ENCODE data around the gene ANKS1B.
"Not testable (repeated sequence)": the region's sequence is repeated elsewhere in the genome, so short reads cannot be mapped to it uniquely, and the experiment has no call there.

Gene ANKS1B

GRCh38 chr12:99859126-99859525 lies 125.6 kb downstream of the ANKS1B start:
- no peak for DNase-seq

DNA sequence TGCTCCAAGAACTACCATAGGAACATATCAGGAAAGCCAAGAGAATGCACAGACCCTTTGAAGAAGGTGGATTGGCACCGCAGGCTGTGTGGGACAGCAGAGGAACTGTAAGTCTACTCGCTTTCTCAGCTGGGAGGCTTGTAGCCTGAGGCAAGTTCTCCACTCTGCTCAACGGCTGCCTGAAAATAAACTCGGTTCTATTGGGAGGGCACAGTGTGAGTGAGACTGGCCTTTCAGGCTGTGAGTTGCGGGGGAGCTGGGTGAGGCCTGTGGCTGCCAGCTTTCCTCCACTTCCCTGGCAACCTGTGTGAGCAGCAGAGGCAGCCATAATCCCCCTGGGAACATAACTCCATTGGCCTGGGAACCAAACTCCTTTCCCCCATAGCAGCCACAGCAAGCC lies 132.1 kb downstream of the ANKS1B start:
- no peak for DNase-seq

- no peak for DNase-seq
Measured at GRCh38 chr12:99847936-99848335, 136.8 kb downstream of the ANKS1B start.

DNA sequence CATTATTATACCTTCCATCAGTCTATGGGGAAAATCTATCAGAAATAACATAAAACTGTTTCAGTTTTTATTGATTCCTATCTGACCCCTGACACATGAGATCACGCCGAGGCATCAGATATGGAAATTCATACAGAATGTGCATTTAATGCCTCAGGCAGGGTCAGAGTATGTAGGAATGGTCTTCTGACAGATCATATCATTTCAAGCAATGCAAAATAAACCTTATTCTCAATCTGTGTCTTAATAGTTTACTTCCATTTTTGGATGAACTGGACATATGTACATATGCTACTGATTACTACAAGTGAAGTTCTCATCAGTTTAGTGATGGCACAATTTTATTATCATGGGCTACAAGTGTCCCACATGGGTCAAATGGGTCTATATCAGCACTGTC lies 150.0 kb downstream of the ANKS1B start:
- no peak for DNase-seq

DNA sequence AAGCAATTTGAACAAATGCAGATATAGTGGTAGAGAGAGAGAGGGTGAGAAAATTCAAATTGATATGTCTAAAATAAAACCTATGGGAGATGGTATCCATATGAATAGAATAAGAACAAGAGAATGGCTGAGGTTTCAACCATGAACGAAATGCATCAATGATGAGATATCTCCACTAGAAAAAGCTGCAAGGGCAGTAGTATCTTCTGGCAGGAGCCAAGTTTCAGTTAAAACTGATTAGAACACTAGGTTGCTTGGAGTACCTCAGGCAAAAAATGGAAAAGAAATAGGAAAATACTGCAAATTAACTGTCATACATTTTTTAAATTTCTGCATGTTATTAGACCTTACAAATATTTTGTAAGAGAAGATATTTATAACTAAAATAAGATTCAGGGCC lies 151.3 kb downstream of the ANKS1B start:
- DNase-seq = no peak

GRCh38 chr12:99824900-99825542 lies 159.7 kb downstream of the ANKS1B start:
- DNase-seq = no peak

DNA sequence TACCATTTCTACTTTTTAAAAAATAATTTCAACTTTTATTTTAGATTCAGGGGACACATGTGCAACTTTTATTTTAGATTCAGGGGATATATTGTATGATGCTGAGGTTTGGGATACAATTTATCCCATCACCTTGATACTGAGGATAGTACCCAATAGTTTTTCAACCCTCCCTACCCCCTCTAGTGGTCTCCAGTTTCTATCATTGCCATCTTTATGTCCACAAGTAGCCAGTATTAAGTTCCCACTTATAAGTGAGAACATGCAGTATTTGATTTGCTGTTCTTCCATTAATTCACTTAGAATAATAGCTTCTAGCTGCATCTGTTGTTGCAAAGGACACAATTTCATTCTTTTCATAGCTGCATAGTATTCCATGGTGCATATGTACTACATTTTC lies 162.5 kb downstream of the ANKS1B start:
- DNase-seq = no peak

DNA sequence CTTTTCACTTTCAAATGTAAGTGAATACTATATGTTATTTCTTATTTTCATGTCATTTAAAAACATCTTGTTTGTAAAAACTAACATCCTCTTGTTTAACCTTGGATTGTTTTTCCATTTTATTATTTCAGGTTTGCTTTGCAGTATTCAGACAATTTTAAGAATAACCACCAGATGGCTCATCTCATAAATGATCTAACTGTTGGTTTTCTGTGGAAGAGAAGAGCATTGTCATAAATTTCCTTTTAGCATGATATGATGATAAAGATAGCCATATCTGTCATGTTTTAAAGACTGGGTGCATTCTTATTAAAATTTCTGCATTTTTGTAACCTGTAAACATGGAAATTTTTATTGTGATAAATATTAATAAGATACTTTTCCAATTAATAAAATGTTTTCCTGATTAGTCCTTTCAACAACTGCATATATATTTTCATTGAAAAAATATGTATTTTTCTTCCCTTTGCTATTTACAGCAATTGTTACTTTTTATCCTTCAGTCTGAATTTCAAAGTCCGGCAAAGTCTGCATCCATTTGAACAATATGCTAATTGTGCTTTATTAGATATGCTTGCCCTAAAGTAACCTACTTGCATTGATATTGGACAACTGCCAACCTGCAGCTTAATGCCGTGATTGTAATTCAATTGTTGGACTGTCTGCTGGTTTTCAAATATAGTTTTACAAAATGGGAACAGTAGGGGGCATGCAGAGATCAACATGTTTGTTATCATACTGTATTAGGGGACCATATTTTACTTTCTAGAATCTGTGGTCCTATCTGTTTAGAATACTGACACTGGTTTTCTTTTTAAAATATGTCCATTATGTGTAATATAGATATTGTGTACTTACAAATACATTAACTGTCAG lies 173.8 kb downstream of the ANKS1B start:
- no peak for DNase-seq

- DNase-seq = no peak
Measured at GRCh38 chr12:99809909-99810308, 174.8 kb downstream of the ANKS1B start.

GRCh38 chr12:99806304-99806703 lies 178.4 kb downstream of the ANKS1B start:
- DNase-seq = no peak

DNA sequence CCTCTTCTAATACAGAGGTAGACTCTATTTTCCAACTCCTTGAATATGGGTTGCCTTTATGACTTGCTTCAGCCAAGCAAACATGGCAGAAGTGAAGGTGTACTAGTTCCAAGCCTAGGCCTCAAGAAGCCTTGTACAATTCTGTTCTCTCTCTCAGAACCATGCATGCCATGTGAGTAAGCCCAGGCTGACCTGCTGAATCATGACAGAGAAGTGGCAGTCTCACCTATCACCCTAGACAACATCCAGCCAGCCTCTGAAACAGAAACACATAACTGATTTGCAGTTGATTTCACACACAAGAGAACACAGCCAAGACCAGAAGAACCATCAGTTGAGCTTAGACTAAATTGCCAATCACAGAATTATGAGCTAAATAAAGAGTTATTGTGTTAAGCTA lies 180.0 kb downstream of the ANKS1B start:
- no peak for DNase-seq

DNA sequence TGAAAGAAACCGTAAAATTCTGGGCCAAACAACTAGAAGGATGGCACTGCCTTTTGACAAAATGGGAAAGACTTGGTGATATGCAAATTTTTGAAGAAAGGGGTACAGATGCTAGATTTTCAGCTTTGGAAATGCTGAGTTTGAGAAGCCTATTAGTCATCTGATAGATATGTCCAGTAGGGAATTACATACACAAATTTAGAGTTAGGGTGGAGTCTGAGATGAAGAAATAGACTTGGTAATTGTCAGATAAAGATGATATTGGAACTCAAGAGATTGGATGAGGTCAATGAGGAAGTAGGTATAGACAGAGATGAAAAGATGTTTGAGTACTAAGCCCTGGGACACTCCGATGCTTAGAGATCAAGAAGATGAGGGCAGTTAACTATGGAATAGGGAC lies 184.1 kb downstream of the ANKS1B start:
- no peak for DNase-seq

GRCh38 chr12:99797931-99798330 lies 186.8 kb downstream of the ANKS1B start:
- DNase-seq = not testable (repeated sequence)

DNA sequence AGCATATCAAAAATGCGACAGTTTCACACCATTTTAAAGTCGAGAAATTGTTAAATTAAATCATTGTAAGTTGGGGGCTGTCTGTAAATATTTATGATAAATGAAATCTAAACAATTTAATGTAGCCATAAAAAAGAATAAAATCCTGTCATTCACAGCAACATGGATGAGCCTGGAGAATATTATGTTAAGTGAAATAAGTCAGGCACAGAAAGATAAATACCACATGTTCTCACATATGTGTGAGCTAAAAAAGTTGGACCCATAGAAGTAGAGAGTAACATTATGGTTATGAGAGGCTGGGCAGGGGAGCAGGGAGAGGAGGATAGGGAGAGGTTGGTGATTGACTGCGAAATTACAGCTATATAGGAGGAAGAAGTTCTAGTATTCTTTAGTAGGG lies 201.3 kb downstream of the ANKS1B start:
- no peak for DNase-seq

DNA sequence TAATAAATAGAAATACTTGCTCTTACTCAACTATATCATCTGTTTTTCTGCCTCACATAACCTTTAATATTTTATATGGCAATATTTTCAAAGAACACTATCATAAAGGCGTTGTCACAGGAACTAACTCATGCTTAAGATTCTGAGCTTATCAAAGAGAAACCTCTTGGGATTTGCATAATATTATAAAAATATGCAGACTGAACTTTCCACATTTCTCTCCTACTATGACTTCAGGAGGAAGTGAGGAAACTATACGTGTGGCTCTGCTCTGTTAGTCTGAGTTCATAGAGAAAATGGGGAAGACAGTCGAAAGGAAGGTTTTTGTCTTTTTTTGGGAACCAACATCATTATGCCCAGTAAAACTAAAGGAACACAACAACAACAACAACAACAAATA lies 212.5 kb downstream of the ANKS1B start:
- no peak for DNase-seq

DNA sequence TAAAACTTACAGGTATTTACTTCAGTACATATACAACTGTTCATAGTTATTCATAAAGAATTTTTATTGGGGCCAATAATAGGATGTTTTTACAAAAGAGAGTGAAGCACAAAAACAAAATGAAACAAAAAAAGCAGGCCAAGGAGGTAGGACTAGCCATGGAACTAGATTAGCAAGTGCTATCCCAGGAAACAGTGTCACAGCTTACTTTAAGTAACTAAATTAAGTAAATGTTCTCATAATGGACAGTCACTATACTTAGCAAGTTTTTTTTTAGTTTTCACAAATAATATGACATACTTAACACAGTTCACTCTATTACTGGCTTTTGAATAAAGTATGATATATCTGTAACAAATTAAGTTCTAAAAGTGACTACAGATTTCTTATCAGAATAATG lies 213.1 kb downstream of the ANKS1B start:
- DNase-seq = no peak

- DNase-seq = no peak
Measured at GRCh38 chr12:99769396-99769980, 215.2 kb downstream of the ANKS1B start.

DNA sequence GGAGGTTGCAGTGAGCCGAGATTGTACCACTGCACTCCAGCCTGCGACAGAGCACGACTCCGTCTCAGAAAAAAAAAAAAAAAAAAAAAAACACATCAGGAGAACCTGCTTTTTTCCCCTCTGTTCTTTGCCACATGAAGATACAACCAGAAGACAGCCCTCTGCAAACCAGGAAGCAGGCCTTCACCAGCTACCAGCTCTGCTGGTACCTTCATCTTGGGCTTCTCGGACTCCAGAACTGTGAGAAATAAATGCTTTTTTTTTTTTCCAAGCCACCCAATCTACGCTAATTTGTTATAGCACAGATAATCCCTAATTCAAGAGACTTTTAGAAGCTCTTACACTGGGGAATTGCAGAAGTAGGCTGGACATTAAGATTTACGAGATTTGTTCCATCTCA lies 216.0 kb downstream of the ANKS1B start:
- DNase-seq = no peak

- DNase-seq = no peak
Measured at GRCh38 chr12:99767809-99768208, 216.9 kb downstream of the ANKS1B start.

DNA sequence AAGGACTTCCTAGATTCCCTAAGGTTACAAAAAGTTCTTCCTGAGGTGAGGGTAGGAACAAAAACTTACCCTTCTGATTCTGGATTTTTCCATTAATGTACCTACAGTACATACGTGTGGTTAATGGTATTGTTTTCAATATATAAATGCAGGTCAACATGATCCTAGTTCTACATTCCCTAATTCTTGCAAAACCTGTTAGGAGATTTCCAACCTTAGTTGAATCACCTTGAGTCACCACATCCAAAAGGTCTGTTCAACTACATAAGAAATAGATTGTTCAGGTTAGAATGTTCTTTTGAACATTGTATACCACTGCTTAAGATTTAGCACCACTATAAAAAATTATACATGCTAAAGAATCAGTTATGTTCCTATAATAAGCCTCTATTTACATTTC lies 218.3 kb downstream of the ANKS1B start:
- no peak for DNase-seq

- DNase-seq = no peak
Measured at GRCh38 chr12:99765469-99766114, 219.1 kb downstream of the ANKS1B start.

DNA sequence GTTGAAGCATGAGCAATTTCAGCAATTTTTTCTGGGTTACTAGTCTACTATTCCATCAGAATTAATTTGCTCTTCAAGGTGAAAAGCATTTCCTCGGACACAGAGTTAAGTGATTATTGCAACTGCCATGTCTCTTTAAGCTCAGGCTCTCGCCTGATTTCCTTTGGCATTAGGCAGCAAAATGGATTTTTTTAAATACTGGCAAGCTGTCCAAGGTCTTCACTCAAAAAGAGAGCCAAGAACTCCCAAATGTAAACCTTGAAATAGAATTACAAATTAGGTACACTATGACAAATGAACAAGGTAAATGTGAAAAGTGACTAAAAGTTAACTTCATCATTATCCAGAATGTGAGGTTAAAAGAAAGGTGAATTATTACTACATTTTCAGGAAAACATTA lies 225.3 kb downstream of the ANKS1B start:
- no peak for DNase-seq

GRCh38 chr12:99758997-99759396 lies 225.7 kb downstream of the ANKS1B start:
- no peak for DNase-seq

DNA sequence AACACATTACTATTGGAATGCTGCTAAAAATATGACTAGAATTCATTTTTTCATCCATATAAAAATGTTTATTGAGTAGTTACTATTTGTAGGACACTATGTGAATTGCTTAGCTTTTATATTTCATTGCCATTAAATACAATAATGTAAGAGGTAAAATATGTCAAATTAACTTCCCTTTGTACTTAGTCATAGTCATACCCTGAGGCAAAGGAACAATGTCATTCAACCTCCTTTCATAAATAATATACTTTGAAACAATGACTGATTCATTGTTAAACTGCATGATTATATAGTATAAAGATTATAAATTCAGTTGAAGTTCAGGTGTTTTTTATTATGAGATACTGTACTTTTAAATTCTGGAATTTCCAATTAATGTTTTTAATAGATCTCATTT lies 232.0 kb downstream of the ANKS1B start:
- no peak for DNase-seq

Measured in activated CD4-positive, CD25-positive, alpha-beta regulatory T cell treated with anti-CD3 and anti-CD28 coated beads, Interleukin-2, amount 50 U/mL, for 72 hours (primary cell).